Osteoblast (primary cell): ENCODE data around the gene SPRYD7. TPM values are rescaled to one million over a fixed set of nuclear protein-coding genes. Genes with fewer than 3 reads are reported as not detected.

Source experiments
- DNase-seq: peaks from one replicate; pipeline ENCODE4 v3.0.0; 2011; ENCODE audit warnings: low spot score, mixed read lengths; ENCODE audit not compliant: insufficient read length; ENCODE audit errors: missing footprints
- H2AFZ ChIP-seq: 2 replicates; pipeline ENCODE4 v1.6.0; 2011; ENCODE audit warnings: mild to moderate bottlenecking, low read length
- H3K27ac ChIP-seq: 2 replicates; pipeline ENCODE4 v1.5.1; 2011; ENCODE audit warnings: mild to moderate bottlenecking, low read depth, low read length, moderate library complexity
- H3K27me3 ChIP-seq: 2 replicates; pipeline ENCODE4 v1.6.0; 2012; ENCODE audit warnings: mild to moderate bottlenecking, control low read depth, inconsistent platforms, low read length, moderate library complexity; ENCODE audit not compliant: insufficient read depth
- H3K36me3 ChIP-seq: 2 replicates; pipeline ENCODE4 v1.5.1; 2011; ENCODE audit warnings: mild to moderate bottlenecking, low read length, control low read depth, moderate library complexity; ENCODE audit not compliant: insufficient read depth
- H3K4me1 ChIP-seq: 2 replicates; pipeline ENCODE4 v1.5.1; 2011; ENCODE audit warnings: mild to moderate bottlenecking, low read length, control low read depth, moderate library complexity; ENCODE audit not compliant: insufficient read depth
- H3K4me2 ChIP-seq: 2 replicates; pipeline ENCODE4 v1.6.0; 2011; ENCODE audit warnings: mild to moderate bottlenecking, low read length; ENCODE audit not compliant: insufficient read depth
- H3K4me3 ChIP-seq: fragments of 200-600 bp; sonication (generic); 3 replicates; pipeline ENCODE4 v1.5.1; 2012; ENCODE audit warnings: mild to moderate bottlenecking, low read length, inconsistent platforms; ENCODE audit not compliant: insufficient read depth
- H3K79me2 ChIP-seq: 2 replicates; pipeline ENCODE4 v1.6.0; 2012; ENCODE audit warnings: mild to moderate bottlenecking, low read length, control low read depth, inconsistent platforms; ENCODE audit not compliant: insufficient read depth
- H3K9me3 ChIP-seq: 2 replicates; pipeline ENCODE4 v1.5.1; 2011; ENCODE audit warnings: low read depth, low read length, control low read depth
- H4K20me1 ChIP-seq: 2 replicates; pipeline ENCODE4 v1.6.0; 2012; ENCODE audit warnings: mild to moderate bottlenecking, low read length, control low read depth; ENCODE audit not compliant: insufficient read depth
- total RNA-seq: library from RNA; depleted of rRNA; stranded (reverse); fragments of >200 nt; gene quantifications from 2 replicates; pipeline ENCODE4 v1.2.3, GENCODE V29; 2012
- TF ChIP-seq, protein P1 (sequence below): IDR thresholded peaks from 2 replicates; pipeline ENCODE4 v1.5.1; 2011; ENCODE audit warnings: mild to moderate bottlenecking, low read depth, low read length, moderate library complexity; ENCODE audit errors: extremely low read depth

The SPRYD7 gene
- total RNA-seq, 1 donor, result 4.0 TPM

DNA sequence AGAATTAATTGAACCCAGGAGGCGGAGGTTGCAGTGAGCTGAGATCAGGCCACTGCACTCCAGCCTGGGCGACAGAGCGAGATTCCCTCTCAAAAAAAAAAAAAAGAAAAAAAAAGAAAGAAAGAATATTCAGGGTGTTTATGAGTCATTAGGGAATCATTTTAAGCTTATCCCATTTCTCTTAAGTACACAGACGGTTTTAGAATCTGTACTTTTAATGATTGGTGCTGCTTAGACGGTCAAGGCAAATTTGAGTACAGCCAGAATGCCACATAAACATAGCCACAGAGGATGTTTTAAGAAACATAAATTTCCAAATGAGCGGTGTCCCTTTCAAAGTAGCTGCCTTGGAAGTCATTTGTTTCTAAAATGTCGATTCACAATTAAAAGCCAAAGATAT lies 2.6 kb downstream of the SPRYD7 start:
- peak; percentile 38 for DNase-seq
- Histone ChIP-seq H3K4me1 (peaks cover 25% of the 10 kb centered on the region), H3K27ac (no peak overlapping the region), H3K9me3 (no peaks in the 10 kb centered on the region), H3K79me2 (peaks cover 48% of the 10 kb centered on the region), H3K4me2 (peak overlapping the region; percentile 63), H3K4me3 (no peak overlapping the region), H2AFZ (no peak overlapping the region), H4K20me1 (no peaks in the 10 kb centered on the region), H3K36me3 (peaks cover 13% of the 10 kb centered on the region), H3K27me3 (no peaks in the 10 kb centered on the region)
- TF ChIP-seq, protein P1, sequence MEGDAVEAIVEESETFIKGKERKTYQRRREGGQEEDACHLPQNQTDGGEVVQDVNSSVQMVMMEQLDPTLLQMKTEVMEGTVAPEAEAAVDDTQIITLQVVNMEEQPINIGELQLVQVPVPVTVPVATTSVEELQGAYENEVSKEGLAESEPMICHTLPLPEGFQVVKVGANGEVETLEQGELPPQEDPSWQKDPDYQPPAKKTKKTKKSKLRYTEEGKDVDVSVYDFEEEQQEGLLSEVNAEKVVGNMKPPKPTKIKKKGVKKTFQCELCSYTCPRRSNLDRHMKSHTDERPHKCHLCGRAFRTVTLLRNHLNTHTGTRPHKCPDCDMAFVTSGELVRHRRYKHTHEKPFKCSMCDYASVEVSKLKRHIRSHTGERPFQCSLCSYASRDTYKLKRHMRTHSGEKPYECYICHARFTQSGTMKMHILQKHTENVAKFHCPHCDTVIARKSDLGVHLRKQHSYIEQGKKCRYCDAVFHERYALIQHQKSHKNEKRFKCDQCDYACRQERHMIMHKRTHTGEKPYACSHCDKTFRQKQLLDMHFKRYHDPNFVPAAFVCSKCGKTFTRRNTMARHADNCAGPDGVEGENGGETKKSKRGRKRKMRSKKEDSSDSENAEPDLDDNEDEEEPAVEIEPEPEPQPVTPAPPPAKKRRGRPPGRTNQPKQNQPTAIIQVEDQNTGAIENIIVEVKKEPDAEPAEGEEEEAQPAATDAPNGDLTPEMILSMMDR, result no peak

DNA sequence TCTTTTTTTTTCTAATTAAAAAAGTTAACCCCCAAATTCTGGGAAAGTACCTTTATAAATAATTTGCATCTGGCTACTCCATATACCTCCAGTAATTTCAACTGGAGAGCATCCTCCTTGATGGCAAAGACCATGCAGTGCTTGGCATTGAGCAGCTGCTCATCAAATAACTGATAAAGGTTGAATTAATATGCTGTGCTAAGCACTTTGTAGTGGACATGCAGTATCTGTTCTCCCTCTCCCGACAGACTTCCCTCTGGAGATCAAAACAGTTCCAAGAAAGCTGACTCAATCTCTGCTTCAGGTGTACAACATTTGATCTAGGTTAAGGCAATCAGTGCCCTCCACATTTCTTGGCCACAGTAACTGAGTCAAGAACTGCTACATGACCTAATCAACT lies 3.3 kb downstream of the SPRYD7 start:
- Histone ChIP-seq H3K9me3 (no peaks in the 10 kb centered on the region), H3K36me3 (peaks cover 13% of the 10 kb centered on the region), H3K4me2 (no peak overlapping the region)

DNA sequence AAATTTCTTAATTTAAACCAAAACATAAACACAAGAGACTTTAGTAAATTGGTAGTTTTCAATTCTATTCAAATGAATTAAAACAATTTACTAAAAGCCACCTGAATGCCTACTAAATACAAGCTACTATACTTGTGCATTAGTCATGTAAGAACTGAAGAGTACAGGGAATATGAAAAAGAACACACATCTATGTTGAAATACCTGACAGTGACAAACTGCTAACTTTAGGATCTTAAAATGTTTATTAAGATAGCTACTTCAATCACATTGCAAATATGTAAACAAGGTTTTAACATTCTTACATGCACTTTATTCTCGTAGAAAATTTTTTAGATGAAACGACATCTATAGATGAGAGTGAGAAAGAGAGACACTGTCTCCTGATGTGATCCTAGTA lies 4.1 kb downstream of the SPRYD7 start:
- H3K4me3 ChIP-seq, result no peak overlapping the region
- H4K20me1 ChIP-seq, result no peaks in the 10 kb centered on the region
- DNase-seq, result no peak
- TF ChIP-seq, protein P1, result no peak
- peaks cover 48% of the 10 kb centered on the region for H3K79me2 ChIP-seq
- no peak overlapping the region for H2AFZ ChIP-seq
- H3K9me3 ChIP-seq, result no peaks in the 10 kb centered on the region
- H3K4me1 ChIP-seq, result peaks cover 38% of the 10 kb centered on the region
- peaks cover 13% of the 10 kb centered on the region for H3K36me3 ChIP-seq
- no peak overlapping the region for H3K4me2 ChIP-seq
- H3K27me3 ChIP-seq, result no peaks in the 10 kb centered on the region
- H3K27ac ChIP-seq, result no peak overlapping the region

More for the DNA sequence above, 3.3 kb downstream of the SPRYD7 start:
- no peak for DNase-seq
- Histone ChIP-seq H4K20me1 (no peaks in the 10 kb centered on the region), H3K27ac (no peak overlapping the region), H3K27me3 (no peaks in the 10 kb centered on the region), H3K4me1 (peaks cover 30% of the 10 kb centered on the region), H3K4me3 (no peak overlapping the region), H2AFZ (no peak overlapping the region), H3K79me2 (peaks cover 48% of the 10 kb centered on the region)
- TF ChIP-seq, protein P1, result no peak

DNA sequence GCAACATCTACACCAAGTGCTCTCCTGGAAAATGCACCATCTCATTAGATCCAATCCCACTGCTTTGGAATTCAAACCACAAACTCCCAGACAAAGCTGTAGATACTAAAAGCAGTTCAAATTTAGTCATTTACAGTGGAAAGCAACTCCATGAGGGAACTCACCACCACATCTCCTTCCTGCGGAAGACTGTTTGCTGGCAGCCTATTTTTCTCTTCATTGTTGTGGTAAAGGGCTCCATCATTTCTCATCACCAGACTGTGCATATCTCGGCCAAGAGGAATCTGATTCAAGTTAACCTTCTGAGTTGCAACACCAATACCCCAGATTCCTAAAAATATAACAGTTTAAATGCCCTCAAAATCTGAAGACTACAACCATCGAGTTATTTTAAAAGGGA lies 8.4 kb downstream of the SPRYD7 start:
- Histone ChIP-seq H3K36me3 (peaks cover 30% of the 10 kb centered on the region), H3K27ac (peak overlapping the region; percentile 77), H3K27me3 (no peaks in the 10 kb centered on the region), H3K9me3 (no peaks in the 10 kb centered on the region), H2AFZ (no peak overlapping the region), H3K4me3 (no peak overlapping the region), H3K4me1 (peaks cover 18% of the 10 kb centered on the region), H3K4me2 (peak overlapping the region; percentile 61), H4K20me1 (no peaks in the 10 kb centered on the region), H3K79me2 (peaks cover 24% of the 10 kb centered on the region)
- TF ChIP-seq, protein P1, result no peak
- peak; percentile 80 for DNase-seq
